Neutrophil (primary cell): ENCODE results near the gene GPC6.

Experiments
- H3K27ac ChIP-seq: fragments of 200-600 bp; sonication (generic); 2 replicates; pipeline ENCODE4 v1.5.1; 2016; ENCODE audit warnings: mild to moderate bottlenecking, moderate library complexity
- H3K27me3 ChIP-seq: fragments of 200-600 bp; sonication (generic); 2 replicates; pipeline ENCODE4 v1.6.0; 2016; ENCODE audit warnings: mild to moderate bottlenecking
- H3K36me3 ChIP-seq: fragments of 200-600 bp; sonication (generic); 2 replicates; pipeline ENCODE4 v1.5.1; 2017
- H3K4me1 ChIP-seq, 2 experiments: fragments of 200-600 bp in 1 of 2; sonication (generic) in 1 of 2; 1 replicate in 1 of 2; 2 replicates in 1 of 2; pipeline versions ENCODE4 v1.5.1 to v1.6.1; 2013 to 2016; ENCODE audit warnings: low read depth in 1 of 2, low read length in 1 of 2, mild to moderate bottlenecking in 1 of 2, moderate library complexity in 1 of 2; ENCODE audit not compliant: control insufficient read depth in 1 of 2, insufficient read depth in 1 of 2
- H3K4me3 ChIP-seq, 2 experiments: fragments of 200-600 bp in 1 of 2; sonication (generic) in 1 of 2; 1 replicate in 1 of 2; 2 replicates in 1 of 2; pipeline ENCODE4 v1.5.1; 2013 to 2016; ENCODE audit warnings: low read depth in 1 of 2, low read length in 1 of 2, mild to moderate bottlenecking in 1 of 2, moderate library complexity in 1 of 2
- H3K9me3 ChIP-seq: fragments of 200-600 bp; sonication (generic); 2 replicates; pipeline ENCODE4 v1.5.1; 2016
- TF ChIP-seq, protein P1 (sequence below): fragments of 200-600 bp; sonication (generic); IDR thresholded peaks from 2 replicates; pipeline ENCODE4 v1.5.1; 2016; ENCODE audit warnings: antibody characterized with exemption

Gene GPC6

GRCh38 chr13:94033098-94033497 lies 806.5 kb downstream of the GPC6 start:
- TF ChIP-seq, protein P1, sequence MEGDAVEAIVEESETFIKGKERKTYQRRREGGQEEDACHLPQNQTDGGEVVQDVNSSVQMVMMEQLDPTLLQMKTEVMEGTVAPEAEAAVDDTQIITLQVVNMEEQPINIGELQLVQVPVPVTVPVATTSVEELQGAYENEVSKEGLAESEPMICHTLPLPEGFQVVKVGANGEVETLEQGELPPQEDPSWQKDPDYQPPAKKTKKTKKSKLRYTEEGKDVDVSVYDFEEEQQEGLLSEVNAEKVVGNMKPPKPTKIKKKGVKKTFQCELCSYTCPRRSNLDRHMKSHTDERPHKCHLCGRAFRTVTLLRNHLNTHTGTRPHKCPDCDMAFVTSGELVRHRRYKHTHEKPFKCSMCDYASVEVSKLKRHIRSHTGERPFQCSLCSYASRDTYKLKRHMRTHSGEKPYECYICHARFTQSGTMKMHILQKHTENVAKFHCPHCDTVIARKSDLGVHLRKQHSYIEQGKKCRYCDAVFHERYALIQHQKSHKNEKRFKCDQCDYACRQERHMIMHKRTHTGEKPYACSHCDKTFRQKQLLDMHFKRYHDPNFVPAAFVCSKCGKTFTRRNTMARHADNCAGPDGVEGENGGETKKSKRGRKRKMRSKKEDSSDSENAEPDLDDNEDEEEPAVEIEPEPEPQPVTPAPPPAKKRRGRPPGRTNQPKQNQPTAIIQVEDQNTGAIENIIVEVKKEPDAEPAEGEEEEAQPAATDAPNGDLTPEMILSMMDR = no peak
- Histone ChIP-seq H3K27me3 (no peaks in the 10 kb centered on the region), H3K9me3 (no peaks in the 10 kb centered on the region), H3K4me3 (no peak overlapping the region), H3K27ac (no peak overlapping the region), H3K36me3 (no peaks in the 10 kb centered on the region), H3K4me1 (no peaks in the 10 kb centered on the region)

- Histone ChIP-seq H3K4me1 (no peaks in the 10 kb centered on the region), H3K4me3 (no peak overlapping the region), H3K9me3 (no peaks in the 10 kb centered on the region), H3K36me3 (no peaks in the 10 kb centered on the region), H3K27me3 (no peaks in the 10 kb centered on the region), H3K27ac (no peak overlapping the region)
- TF ChIP-seq, protein P1 = no peak
These were observed 807.4 kb downstream of the GPC6 start for GRCh38 chr13:94033830-94034642.

DNA sequence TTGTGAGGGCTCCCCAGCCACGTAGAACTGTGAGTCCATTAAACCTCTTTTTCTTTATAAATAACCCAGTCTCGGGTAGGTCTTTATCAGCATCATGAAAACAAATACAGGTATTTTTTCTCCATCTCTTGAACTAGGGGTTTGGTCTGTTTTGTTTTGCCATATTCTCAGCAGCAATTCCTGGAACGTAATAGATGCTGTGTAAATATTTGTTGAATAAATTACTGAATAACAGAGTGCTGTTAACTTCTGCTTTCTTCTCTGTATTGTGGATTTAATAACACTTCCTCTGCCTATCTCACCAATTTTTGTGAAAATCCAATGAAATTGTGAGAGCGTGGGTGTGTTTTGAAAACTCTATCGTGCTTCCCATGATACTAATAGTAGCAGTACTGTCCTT lies 823.4 kb downstream of the GPC6 start:
- Histone ChIP-seq H3K4me1 (no peaks in the 10 kb centered on the region), H3K36me3 (no peaks in the 10 kb centered on the region), H3K27me3 (no peaks in the 10 kb centered on the region), H3K4me3 (no peak overlapping the region), H3K27ac (no peak overlapping the region), H3K9me3 (no peaks in the 10 kb centered on the region)
- TF ChIP-seq, protein P1 = no peak

DNA sequence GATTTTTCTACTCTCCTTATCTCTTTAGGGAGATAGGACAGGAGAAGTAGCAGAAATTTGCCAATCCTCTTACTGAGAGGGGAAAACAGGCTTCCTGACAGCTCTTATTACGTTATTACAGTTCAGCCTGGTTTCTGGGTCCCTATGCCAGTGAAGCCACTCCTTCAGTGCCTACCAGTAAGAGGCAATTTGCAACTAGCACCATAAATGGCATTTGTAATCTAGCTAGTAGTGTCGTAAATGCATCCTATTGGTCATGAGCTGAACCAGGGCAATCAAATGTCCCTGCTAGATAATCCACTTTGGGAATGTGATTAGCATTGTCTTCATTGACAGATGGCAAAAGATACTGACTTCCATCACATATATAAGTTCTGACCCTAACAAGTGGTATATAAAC lies 824.1 kb downstream of the GPC6 start:
- no peaks in the 10 kb centered on the region for H3K9me3 ChIP-seq
- H3K4me1 ChIP-seq = no peaks in the 10 kb centered on the region
- no peak overlapping the region for H3K4me3 ChIP-seq
- TF ChIP-seq, protein P1 = no peak
- no peaks in the 10 kb centered on the region for H3K27me3 ChIP-seq
- H3K27ac ChIP-seq = no peak overlapping the region
- H3K36me3 ChIP-seq = no peaks in the 10 kb centered on the region

DNA sequence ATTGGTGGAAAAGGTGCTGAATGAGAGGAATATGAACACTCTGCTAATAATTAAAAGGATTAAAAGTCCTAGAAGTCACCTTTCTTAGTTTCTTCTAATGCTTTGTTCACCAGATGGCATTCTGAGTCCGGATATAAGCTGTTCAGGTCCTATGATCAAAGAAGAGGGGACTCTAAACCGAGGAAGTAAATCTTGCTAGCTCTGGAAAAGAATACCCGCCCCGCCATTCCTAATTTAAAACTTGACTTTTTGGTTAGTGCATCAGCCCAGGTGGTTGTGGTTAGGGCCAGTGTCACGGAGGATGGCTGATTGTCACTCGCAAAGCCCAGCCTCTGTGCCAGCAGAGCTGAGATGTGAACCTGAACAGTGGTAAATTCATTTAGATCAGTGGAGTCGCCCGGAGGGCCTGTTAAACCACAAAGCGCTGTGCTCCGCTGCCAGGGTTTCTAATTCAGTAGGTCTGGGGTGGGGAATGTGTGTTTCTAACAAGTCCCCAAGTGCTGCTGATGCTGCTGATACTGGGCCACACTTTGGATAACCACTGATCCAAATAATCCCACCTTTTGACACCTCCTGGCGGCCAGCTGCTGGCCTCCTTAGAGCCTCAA lies 827.5 kb downstream of the GPC6 start:
- Histone ChIP-seq H3K4me3 (no peak overlapping the region), H3K27ac (no peak overlapping the region), H3K4me1 (no peaks in the 10 kb centered on the region), H3K27me3 (no peaks in the 10 kb centered on the region), H3K36me3 (no peaks in the 10 kb centered on the region), H3K9me3 (no peaks in the 10 kb centered on the region)
- TF ChIP-seq, protein P1 = no peak
